Uterine smooth muscle cell (primary cell): ENCODE measurements around the gene GRIP1. TPM values are rescaled to one million over a fixed set of nuclear protein-coding genes. Genes with fewer than 3 reads are reported as not detected.

ENCODE experiments used
- total RNA-seq: library from RNA; depleted of rRNA; stranded (reverse); fragments of >200 nt; gene quantifications from 2 replicates; pipeline ENCODE4 v1.2.3, GENCODE V29; 2014

The GRIP1 gene
- total RNA-seq: 1.3 and 3.5 TPM in 2 replicates

DNA sequence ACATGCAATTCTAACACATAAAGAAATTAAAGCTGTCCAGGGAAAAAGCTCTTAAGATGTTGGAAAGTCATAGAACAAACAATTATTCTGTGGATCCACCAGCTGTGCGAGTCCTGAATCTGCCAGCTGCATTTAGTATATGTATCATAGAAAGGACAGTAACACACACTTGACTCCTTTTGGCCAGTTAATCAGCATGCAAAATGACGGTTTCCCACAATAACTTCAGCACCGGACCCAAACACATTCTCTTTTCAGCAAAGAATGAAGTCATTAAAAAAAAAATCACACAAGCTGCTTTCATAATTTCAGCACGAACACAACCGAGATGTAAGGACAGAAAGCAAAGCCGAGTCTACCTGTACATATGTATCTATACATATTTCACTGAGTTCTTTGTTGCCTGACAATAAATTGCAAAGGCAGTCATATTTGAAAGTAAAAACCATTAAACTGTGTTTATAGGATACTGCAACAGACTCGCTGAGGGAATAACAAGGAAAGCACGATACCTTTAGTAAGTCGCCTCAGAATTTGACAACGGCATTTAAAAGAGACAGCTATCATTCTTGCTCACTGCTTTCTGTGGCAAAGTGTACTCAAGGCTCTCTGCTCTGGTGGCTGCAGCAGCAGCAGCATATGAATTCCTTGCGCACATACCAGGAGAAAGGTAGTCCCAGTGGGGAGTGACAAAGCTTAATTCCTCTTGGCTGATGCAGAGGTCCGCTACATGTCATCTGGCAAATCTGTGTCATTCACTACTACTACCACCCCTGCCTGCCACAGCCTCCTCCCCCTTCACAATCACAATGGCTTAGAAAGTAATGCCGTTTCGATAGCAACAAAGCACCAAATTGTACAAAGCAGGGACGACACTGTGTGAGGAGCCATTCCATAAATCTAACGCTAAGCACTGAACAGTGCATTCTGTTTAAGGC is at the start of gene GRIP1:
GRIP1 (minus strand) TSS at position 739 of the 938 bp plus-strand sequence; CDS start at position 567, 172 bp downstream.

DNA sequence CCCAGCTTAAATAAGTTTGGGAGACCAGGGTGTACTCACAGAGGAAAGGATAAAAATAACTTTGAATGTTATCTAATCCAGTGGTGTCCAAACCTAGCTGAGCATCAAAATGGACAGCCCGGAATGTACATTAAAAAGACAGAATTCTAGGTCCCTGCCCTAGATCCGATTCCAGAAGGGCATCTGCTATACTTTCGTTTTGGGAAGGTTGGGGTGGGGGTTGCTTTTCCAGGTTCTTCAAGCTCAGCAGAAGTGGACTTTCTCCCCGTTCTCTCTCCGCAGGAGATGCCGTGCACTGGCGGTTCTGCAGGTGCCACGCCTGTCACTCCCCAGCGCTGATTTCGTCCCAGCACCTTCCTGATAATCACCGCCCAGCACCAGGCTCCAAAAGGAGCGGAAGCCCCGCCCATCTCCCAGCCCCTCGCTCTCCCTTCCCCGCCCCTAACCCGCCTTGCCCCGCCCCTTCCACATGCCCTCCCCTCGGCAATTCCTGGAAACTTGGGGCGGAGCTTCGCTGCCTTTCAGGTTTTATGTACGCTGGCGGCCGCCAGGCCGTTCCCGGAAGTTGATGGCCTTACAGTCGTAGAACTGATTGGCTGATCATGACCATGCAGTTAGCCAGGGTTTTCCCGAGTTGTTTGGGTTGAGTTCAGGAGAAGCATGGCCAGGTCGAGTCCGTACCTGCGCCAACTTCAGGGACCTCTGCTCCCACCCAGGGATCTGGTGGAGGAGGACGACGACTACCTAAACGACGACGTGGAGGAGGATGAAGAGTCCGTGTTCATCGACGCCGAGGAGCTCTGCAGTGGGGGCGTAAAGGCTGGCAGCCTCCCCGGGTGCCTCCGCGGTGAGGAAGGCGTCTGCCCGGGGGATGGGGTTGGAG is 376.7 kb downstream of the GRIP1 start, which contains the start of gene HELB:
HELB (plus strand) TSS at position 550 of the 883 bp plus-strand sequence; CDS start at position 661, 111 bp downstream.

